ENCODE data around the gene ZNF324. TPM values are rescaled to one million over a fixed set of nuclear protein-coding genes. Genes with fewer than 3 reads are reported as not detected.

Gene ZNF324
- total and polyA plus RNA-seq, 9 of the 15 experiments (the other 6 are each of a cell fraction or from before 2014, with no cell fraction given), result 0.92 to 16.4 (median 5.3) TPM

- Histone ChIP-seq H3K4me2 (ENCODE audit: insufficient read depth, low read length) (peak overlapping the region; percentile 66), H3K9ac (ENCODE audit: insufficient read depth in 1 of 2, low read depth in 2 of 2, low read length in 2 of 2) (peak overlapping the region in 1 of 2 experiments; percentile 1; a peak in 2 of 4 replicates), H3K9me3 (replicated peaks; ENCODE audit: control insufficient read depth, insufficient read depth, low read depth, low read length) (peaks cover 2% of the 10 kb centered on the region; the same call in 1 of the 2 replicates), H3K27ac (ENCODE audit: extremely low read depth, low read depth, low read length) (peak overlapping the region; percentile 51; the same call in 1 of the 3 replicates), H3K27me3 (ENCODE audit: control insufficient read depth in 2 of 2, insufficient read depth in 2 of 2, low read length in 2 of 2) (no peaks in the 10 kb centered on the region), H2AFZ (ENCODE audit: low read depth, low read length) (peak overlapping the region; percentile 70), H3K9me1 (ENCODE audit: control insufficient read depth, insufficient read depth, low read length) (peaks cover 7% of the 10 kb centered on the region), H4K20me1 (replicated peaks; ENCODE audit: control insufficient read depth, insufficient read depth, low read length) (no peaks in the 10 kb centered on the region), H3K4me1 (replicated peaks in 1 of 2; ENCODE audit: control insufficient read depth in 2 of 2, insufficient read depth in 2 of 2, low read length in 2 of 2) (peaks cover 9 to 42% of the 10 kb centered on the region in 2 experiments; a peak in 4 of 5 replicates), H3K4me3 (no peak overlapping the region), H3K36me3 (ENCODE audit: control insufficient read depth, insufficient read depth, low read length) (peaks cover 6% of the 10 kb centered on the region; the same call in 2 of the 3 replicates), H3K79me2 (ENCODE audit: control insufficient read depth, insufficient read depth, low read length) (peaks cover 5% of the 10 kb centered on the region)
- FAIRE-seq, result peak; percentile 87
- BruUV-seq (replicated peaks), result no TSS peak
- 7% methylated on average over 11 of the region's 11 CpGs for WGBS (ENCODE audit: insufficient coverage, low coverage, missing lambda C conversion rate)
- in situ Hi-C loops (cut with MboI), result no loop called here
- ChIA-PET POLR2A (interaction anchor here (2.7 kb wide), 1 partner anchor 10 kb away, joined by 10 read pairs; the partner anchor contains the start of gene ZBTB45), CTCF (ENCODE audit: low intra/inter-chr PET ratio) (no interaction called here)
- peak; percentile 31 to 75 (median 52) for DNase-seq (ENCODE audit: extremely low read depth in 1 of 4, low spot score in 3 of 4)
- peak; percentile 3; the same call in 1 of the 3 replicates for ATAC-seq
- intact Hi-C loops (cut with micrococcal nuclease), result loop anchor here (5.0 kb wide), 1 partner anchor 327 kb away; the partner anchor contains the start of gene ZNF274
- TF ChIP-seq CBFA2T3 (IDR thresholded peaks at IDR 0.05), result peak; percentile 72
- TF ChIP-seq ZNF197 (CRISPR knock-in tag; IDR thresholded peaks at IDR 0.05; ENCODE audit: low read depth), result peak; percentile 73; the same call in 1 of the 2 replicates
- peak; percentile 29; the same call in 1 of the 2 replicates for TF ChIP-seq FOSL1 (tag; conservative IDR thresholded peaks at IDR 0.05)
- TF ChIP-seq RCOR1 (IDR thresholded peaks at IDR 0.05; ENCODE audit: borderline replicate concordance in 1 of 2, low read depth in 2 of 2, low read length in 2 of 2), result peak in 1 of 2 experiments; percentile 93; a peak in 2 of 4 replicates
- TF ChIP-seq U2AF2 (optimal IDR thresholded peaks at IDR 0.05; ENCODE audit: low read depth, low read length), result no peak
- TF ChIP-seq, protein P1, sequence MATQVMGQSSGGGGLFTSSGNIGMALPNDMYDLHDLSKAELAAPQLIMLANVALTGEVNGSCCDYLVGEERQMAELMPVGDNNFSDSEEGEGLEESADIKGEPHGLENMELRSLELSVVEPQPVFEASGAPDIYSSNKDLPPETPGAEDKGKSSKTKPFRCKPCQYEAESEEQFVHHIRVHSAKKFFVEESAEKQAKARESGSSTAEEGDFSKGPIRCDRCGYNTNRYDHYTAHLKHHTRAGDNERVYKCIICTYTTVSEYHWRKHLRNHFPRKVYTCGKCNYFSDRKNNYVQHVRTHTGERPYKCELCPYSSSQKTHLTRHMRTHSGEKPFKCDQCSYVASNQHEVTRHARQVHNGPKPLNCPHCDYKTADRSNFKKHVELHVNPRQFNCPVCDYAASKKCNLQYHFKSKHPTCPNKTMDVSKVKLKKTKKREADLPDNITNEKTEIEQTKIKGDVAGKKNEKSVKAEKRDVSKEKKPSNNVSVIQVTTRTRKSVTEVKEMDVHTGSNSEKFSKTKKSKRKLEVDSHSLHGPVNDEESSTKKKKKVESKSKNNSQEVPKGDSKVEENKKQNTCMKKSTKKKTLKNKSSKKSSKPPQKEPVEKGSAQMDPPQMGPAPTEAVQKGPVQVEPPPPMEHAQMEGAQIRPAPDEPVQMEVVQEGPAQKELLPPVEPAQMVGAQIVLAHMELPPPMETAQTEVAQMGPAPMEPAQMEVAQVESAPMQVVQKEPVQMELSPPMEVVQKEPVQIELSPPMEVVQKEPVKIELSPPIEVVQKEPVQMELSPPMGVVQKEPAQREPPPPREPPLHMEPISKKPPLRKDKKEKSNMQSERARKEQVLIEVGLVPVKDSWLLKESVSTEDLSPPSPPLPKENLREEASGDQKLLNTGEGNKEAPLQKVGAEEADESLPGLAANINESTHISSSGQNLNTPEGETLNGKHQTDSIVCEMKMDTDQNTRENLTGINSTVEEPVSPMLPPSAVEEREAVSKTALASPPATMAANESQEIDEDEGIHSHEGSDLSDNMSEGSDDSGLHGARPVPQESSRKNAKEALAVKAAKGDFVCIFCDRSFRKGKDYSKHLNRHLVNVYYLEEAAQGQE (IDR thresholded peaks at IDR 0.05; ENCODE audit: borderline replicate concordance), result peak; percentile 35; the same call in 1 of the 2 replicates
- TF ChIP-seq, protein P1 (CRISPR knock-in tag; IDR thresholded peaks at IDR 0.05; ENCODE audit: low read depth), result no peak
- TF ChIP-seq ARID1B (IDR thresholded peaks at IDR 0.05), result peak; percentile 66; the same call in 1 of the 2 replicates
- TF ChIP-seq L3MBTL2 (IDR thresholded peaks at IDR 0.05), result peak; percentile 71
- peak; percentile 76 to 81 for TF ChIP-seq NRF1 (conservative IDR thresholded peaks at IDR 0.05 in 1 of 2, IDR thresholded peaks at IDR 0.05 in 1 of 2)
- no peak for TF ChIP-seq TSC22D4 (tag; IDR thresholded peaks at IDR 0.05)
- 0 out of 2 replicates have a peak, but pooled peaks have one; percentile 16 for TF ChIP-seq MYC (IDR thresholded peaks at IDR 0.05; ENCODE audit: low read depth, low read length)
- no peak for TF ChIP-seq MYC (CRISPR knock-in tag; IDR thresholded peaks at IDR 0.05; ENCODE audit: borderline replicate concordance, low read depth)
- TF ChIP-seq RAD51 (IDR thresholded peaks at IDR 0.05; ENCODE audit: borderline replicate concordance, low read depth), result peak; percentile 89
- TF ChIP-seq PCBP1 (IDR thresholded peaks at IDR 0.05; ENCODE audit: low read depth, low read length, poor library complexity, severe bottlenecking), result no peak
- TF ChIP-seq CREM (IDR thresholded peaks at IDR 0.05; ENCODE audit: low read depth), result peak; percentile 74
Observed at GRCh38 chr19:58509731-58510083, 42.8 kb downstream of the ZNF324 start.

Measured in K562 (cell line).